Mesenchymal stem cell (in vitro differentiated cells and primary cell): ENCODE measurements around the gene KIF26B.
A peak's percentile ranks its signal among the peaks of the same experiment; 100 is the strongest.

Experiments
- DNase-seq: peaks from one replicate; pipeline ENCODE4 v3.0.0-alpha.2; 2013
- H2AFZ ChIP-seq: one replicate; pipeline ENCODE4 v1.6.1; 2013; ENCODE audit warnings: low read depth, mild to moderate bottlenecking, control low read depth, inconsistent platforms, low read length, moderate library complexity
- H2AK5ac ChIP-seq: 2 replicates; pipeline ENCODE4 v1.6.1; 2013; ENCODE audit warnings: low read length, moderate library complexity, mild to moderate bottlenecking, inconsistent platforms; ENCODE audit not compliant: severe bottlenecking
- H2BK120ac ChIP-seq: one replicate; pipeline ENCODE4 v1.6.1; 2013; ENCODE audit warnings: low read depth, mild to moderate bottlenecking, inconsistent platforms, low read length, moderate library complexity
- H2BK12ac ChIP-seq, 2 experiments: one replicate each; pipeline ENCODE4 v1.6.1; 2013; ENCODE audit warnings: inconsistent platforms in 2 of 2, low read length in 2 of 2, mild to moderate bottlenecking in 2 of 2, moderate library complexity in 2 of 2, control low read depth in 1 of 2
- H2BK15ac ChIP-seq: one replicate; pipeline ENCODE4 v1.6.1; 2013; ENCODE audit warnings: mild to moderate bottlenecking, low read depth, inconsistent platforms; ENCODE audit not compliant: poor library complexity, severe bottlenecking
- H2BK5ac ChIP-seq: 2 replicates; pipeline ENCODE4 v1.6.1; 2013; ENCODE audit warnings: low read depth, mild to moderate bottlenecking, low read length, control low read depth, inconsistent platforms; ENCODE audit not compliant: poor library complexity, severe bottlenecking
- H3K14ac ChIP-seq, 2 experiments: one replicate each; pipeline ENCODE4 v1.6.1; 2013; ENCODE audit warnings: inconsistent platforms in 2 of 2, low read length in 2 of 2, control low read depth in 1 of 2, mild to moderate bottlenecking in 1 of 2, moderate library complexity in 1 of 2
- H3K18ac ChIP-seq, 2 experiments: one replicate each; pipeline ENCODE4 v1.6.1; 2013; ENCODE audit warnings: inconsistent platforms in 2 of 2, low read length in 2 of 2, control low read depth in 1 of 2, low read depth in 1 of 2, mild to moderate bottlenecking in 1 of 2
- H3K23ac ChIP-seq, 2 experiments: one replicate each; pipeline ENCODE4 v1.6.1; 2013; ENCODE audit warnings: inconsistent platforms in 2 of 2, low read length in 2 of 2, mild to moderate bottlenecking in 2 of 2, moderate library complexity in 2 of 2, control low read depth in 1 of 2
- H3K27ac ChIP-seq: 2 replicates; pipeline ENCODE4 v1.5.1; 2013; ENCODE audit warnings: mild to moderate bottlenecking, moderate library complexity, low read length, control low read depth, inconsistent platforms; ENCODE audit not compliant: poor library complexity, severe bottlenecking
- H3K27me3 ChIP-seq, 2 experiments: 2 replicates each; pipeline versions ENCODE4 v1.6.1 to v1.7.0; 2013; ENCODE audit warnings: low read length in 2 of 2, mild to moderate bottlenecking in 2 of 2, moderate library complexity in 2 of 2, control low read depth in 1 of 2, inconsistent platforms in 1 of 2; ENCODE audit not compliant: control insufficient read depth in 1 of 2, insufficient read depth in 1 of 2
- H3K36me3 ChIP-seq, 2 experiments: 2 replicates each; pipeline versions ENCODE4 v1.6.1 to v1.7.0; 2013; ENCODE audit warnings: low read length in 2 of 2, control low read depth in 1 of 2, inconsistent platforms in 1 of 2, low read depth in 1 of 2, mild to moderate bottlenecking in 1 of 2; ENCODE audit not compliant: insufficient read depth in 2 of 2, control insufficient read depth in 1 of 2
- H3K4ac ChIP-seq, 2 experiments: one replicate each; pipeline ENCODE4 v1.6.1; 2013; ENCODE audit warnings: inconsistent platforms in 2 of 2, low read length in 2 of 2, mild to moderate bottlenecking in 2 of 2, moderate library complexity in 2 of 2, control low read depth in 1 of 2, low read depth in 1 of 2
- H3K4me1 ChIP-seq: 2 replicates; pipeline ENCODE4 v1.6.1; 2013; ENCODE audit warnings: low read depth, low read length, control low read depth; ENCODE audit not compliant: control insufficient read depth, insufficient read depth
- H3K4me2 ChIP-seq: 2 replicates; pipeline ENCODE4 v1.6.1; 2013; ENCODE audit warnings: low read length, mild to moderate bottlenecking, inconsistent platforms; ENCODE audit not compliant: poor library complexity, severe bottlenecking
- H3K4me3 ChIP-seq, 2 experiments: 2 replicates each; pipeline versions ENCODE4 v1.5.1 to v1.7.0; 2013; ENCODE audit warnings: low read length in 2 of 2, mild to moderate bottlenecking in 2 of 2, control low read depth in 1 of 2, low read depth in 1 of 2; ENCODE audit not compliant: insufficient read depth in 1 of 2
- H3K79me1 ChIP-seq: replicated peaks from 2 replicates; pipeline ENCODE4 v1.6.1; 2013; ENCODE audit warnings: mild to moderate bottlenecking, control low read depth, low read length, inconsistent platforms; ENCODE audit not compliant: poor library complexity, severe bottlenecking
- H3K9ac ChIP-seq: 2 replicates; pipeline ENCODE4 v1.7.0; 2013; ENCODE audit warnings: mild to moderate bottlenecking, low read length, moderate library complexity
- H3K9me3 ChIP-seq: 2 replicates; pipeline ENCODE4 v1.7.0; 2013; ENCODE audit warnings: mild to moderate bottlenecking, low read length; ENCODE audit not compliant: control insufficient read depth
- H4K8ac ChIP-seq: one replicate; pipeline ENCODE4 v1.6.1; 2013; ENCODE audit warnings: inconsistent platforms, mild to moderate bottlenecking, low read length, moderate library complexity
- H4K91ac ChIP-seq: one replicate; pipeline ENCODE4 v1.6.1; 2013; ENCODE audit warnings: mild to moderate bottlenecking, low read length, inconsistent platforms
- WGBS: methylation state at CpG from one replicate; pipeline ENCODE4 v1.1.7; 2013; ENCODE audit warnings: mixed read lengths; 5-methylcytosine and 5-hydroxymethylcytosine counted together

KIF26B gene

DNA sequence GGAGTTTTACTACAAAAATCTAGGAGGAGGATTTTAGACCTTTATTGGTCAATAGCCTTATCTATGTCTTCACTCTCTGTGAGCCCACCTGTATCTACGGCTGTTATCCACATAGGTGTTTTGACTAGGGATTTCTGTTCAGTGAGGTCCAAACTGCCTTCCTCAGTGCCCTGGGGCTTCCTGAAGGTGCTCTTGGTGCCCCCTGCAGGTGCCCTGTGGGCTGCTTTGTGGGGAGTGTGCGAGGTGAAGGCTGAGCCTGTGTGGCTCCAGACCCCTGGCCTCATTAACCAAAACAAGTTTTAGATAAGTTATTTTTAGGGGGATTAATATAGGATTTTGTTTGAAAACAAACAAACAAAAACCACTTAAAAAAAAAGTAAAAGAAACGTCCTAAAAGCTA is 122.5 kb downstream of the KIF26B start:
- H2BK12ac ChIP-seq: no peak overlapping the region
- H3K27ac ChIP-seq: no peak overlapping the region
- 77% methylated on average over 2 of the region's 3 CpGs for WGBS

DNA sequence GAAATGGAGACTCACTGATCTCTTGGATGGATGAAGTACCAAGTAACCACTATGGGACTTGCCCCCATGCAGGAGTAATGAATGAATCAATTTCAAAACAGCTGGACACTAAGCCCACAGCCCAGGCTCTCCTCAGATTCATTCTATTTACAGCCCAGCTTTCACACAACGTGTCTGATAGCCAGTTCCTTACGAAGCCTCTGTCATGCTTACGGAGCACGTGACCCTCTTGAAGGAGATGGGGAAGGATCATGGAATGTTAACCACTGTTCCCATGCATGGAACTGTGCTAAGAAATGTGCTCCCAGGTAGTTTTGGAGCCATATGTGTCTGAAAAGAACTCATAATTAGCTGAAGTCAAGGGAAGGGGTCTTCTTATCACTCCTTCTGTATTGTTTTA is 124.1 kb downstream of the KIF26B start:
- no peak overlapping the region for H4K91ac ChIP-seq
- H2BK12ac ChIP-seq: no peak overlapping the region
- H3K79me1 ChIP-seq: no peaks in the 10 kb centered on the region
- H4K8ac ChIP-seq: no peak overlapping the region
- H3K9me3 ChIP-seq: no peaks in the 10 kb centered on the region
- no peaks in the 10 kb centered on the region for H3K4me1 ChIP-seq
- peaks cover 3 to 5% of the 10 kb centered on the region in 2 experiments for H3K27me3 ChIP-seq
- no peak overlapping the region for H2BK5ac ChIP-seq
- no peaks in the 10 kb centered on the region for H3K36me3 ChIP-seq
- H2AK5ac ChIP-seq: no peak overlapping the region
- no peak overlapping the region for H3K27ac ChIP-seq
- H3K4ac ChIP-seq: no peak overlapping the region
- no peak overlapping the region for H3K9ac ChIP-seq
- no peak overlapping the region for H2BK120ac ChIP-seq
- no peak overlapping the region for H2BK15ac ChIP-seq
- H3K14ac ChIP-seq: no peak overlapping the region
- no peak overlapping the region for H3K4me2 ChIP-seq
- peak overlapping the region in 1 of 2 experiments; percentile 21 for H3K18ac ChIP-seq
- 69% methylated on average over 4 of the region's 4 CpGs for WGBS
- H2AFZ ChIP-seq: no peak overlapping the region
- H3K23ac ChIP-seq: no peak overlapping the region
- DNase-seq: peak; percentile 23
- no peak overlapping the region for H3K4me3 ChIP-seq

More for the DNA sequence above, 122.5 kb downstream of the KIF26B start:
- Histone ChIP-seq H3K14ac (no peak overlapping the region), H2BK120ac (no peak overlapping the region), H3K9ac (no peak overlapping the region), H2AK5ac (no peak overlapping the region), H3K4ac (no peak overlapping the region), H2BK5ac (no peak overlapping the region), H3K4me2 (no peak overlapping the region), H3K4me1 (no peaks in the 10 kb centered on the region), H3K9me3 (no peaks in the 10 kb centered on the region), H3K27me3 (peaks cover 3 to 5% of the 10 kb centered on the region in 2 experiments), H3K18ac (no peak overlapping the region), H3K23ac (no peak overlapping the region), H4K8ac (peak overlapping the region; percentile 60), H2BK15ac (peak overlapping the region; percentile 23), H3K79me1 (no peaks in the 10 kb centered on the region), H3K4me3 (no peak overlapping the region), H4K91ac (no peak overlapping the region), H2AFZ (no peak overlapping the region), H3K36me3 (no peaks in the 10 kb centered on the region)
- no peak for DNase-seq

DNA sequence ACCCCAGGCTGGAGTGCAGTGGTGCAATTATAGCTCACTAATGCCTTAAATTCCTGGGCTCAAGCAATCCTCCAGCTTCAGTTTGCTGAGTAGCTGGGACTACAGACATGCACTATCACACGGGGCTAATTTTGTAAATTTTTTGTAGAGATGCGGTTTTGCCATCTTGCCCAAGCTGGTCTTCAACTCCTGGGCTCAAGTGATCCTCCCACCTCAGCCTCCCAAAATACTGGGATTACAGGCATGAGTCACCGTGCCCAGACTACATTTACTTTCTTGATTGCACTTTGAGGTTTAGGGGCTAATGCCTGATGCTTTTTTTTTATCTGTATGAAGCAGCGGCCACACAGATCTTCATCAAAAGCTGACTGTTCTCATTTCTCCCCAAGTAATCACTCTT is 124.6 kb downstream of the KIF26B start:
- Histone ChIP-seq H3K4me3 (no peak overlapping the region), H3K27me3 (peaks cover 3 to 5% of the 10 kb centered on the region in 2 experiments), H2AFZ (no peak overlapping the region), H2BK5ac (no peak overlapping the region), H2AK5ac (no peak overlapping the region), H3K18ac (no peak overlapping the region), H3K4ac (no peak overlapping the region), H4K91ac (no peak overlapping the region), H3K9me3 (no peaks in the 10 kb centered on the region), H2BK120ac (no peak overlapping the region), H3K14ac (no peak overlapping the region), H2BK15ac (no peak overlapping the region), H3K4me1 (no peaks in the 10 kb centered on the region), H4K8ac (no peak overlapping the region), H3K4me2 (no peak overlapping the region), H3K79me1 (no peaks in the 10 kb centered on the region), H3K9ac (no peak overlapping the region), H3K27ac (no peak overlapping the region), H3K36me3 (no peaks in the 10 kb centered on the region), H3K23ac (no peak overlapping the region), H2BK12ac (no peak overlapping the region)
- DNase-seq: peak; percentile 25
- 84% methylated on average over 3 of the region's 4 CpGs for WGBS

DNA sequence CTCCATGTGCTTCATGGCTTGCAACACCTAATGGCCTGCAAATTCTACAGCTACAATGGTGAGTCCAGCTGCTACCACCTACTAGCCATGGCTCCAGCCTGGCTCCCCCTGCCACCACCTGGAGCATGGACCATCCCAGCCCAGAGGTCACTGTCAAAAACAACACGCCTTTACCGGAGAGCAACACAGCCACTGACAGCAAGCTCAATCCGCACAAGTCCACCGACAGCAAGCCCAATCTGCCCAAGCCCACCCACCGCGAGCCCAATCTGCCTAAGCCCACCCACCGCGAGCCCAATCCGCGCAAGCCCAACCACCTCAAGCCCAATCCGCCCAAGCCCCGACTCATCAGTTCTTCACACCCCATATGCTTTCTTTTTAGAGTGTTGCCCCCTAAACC is 128.2 kb downstream of the KIF26B start:
- Histone ChIP-seq H3K36me3 (no peaks in the 10 kb centered on the region), H2AFZ (no peak overlapping the region), H2BK120ac (no peak overlapping the region), H3K4me1 (no peaks in the 10 kb centered on the region), H3K23ac (no peak overlapping the region), H3K4ac (no peak overlapping the region), H3K14ac (peak overlapping the region in 1 of 2 experiments; percentile 3), H4K91ac (no peak overlapping the region), H3K9ac (no peak overlapping the region), H3K4me2 (no peak overlapping the region), H2BK5ac (no peak overlapping the region), H3K79me1 (no peaks in the 10 kb centered on the region), H4K8ac (no peak overlapping the region), H3K27me3 (no peaks in the 10 kb centered on the region), H3K27ac (no peak overlapping the region), H3K4me3 (no peak overlapping the region), H3K18ac (no peak overlapping the region), H2BK12ac (no peak overlapping the region), H3K9me3 (no peaks in the 10 kb centered on the region), H2AK5ac (no peak overlapping the region), H2BK15ac (no peak overlapping the region)
- no peak for DNase-seq
- 98% methylated on average over 12 of the region's 12 CpGs for WGBS
